ENCODE results near the gene DUOXA1.

DUOXA1 gene

DNA sequence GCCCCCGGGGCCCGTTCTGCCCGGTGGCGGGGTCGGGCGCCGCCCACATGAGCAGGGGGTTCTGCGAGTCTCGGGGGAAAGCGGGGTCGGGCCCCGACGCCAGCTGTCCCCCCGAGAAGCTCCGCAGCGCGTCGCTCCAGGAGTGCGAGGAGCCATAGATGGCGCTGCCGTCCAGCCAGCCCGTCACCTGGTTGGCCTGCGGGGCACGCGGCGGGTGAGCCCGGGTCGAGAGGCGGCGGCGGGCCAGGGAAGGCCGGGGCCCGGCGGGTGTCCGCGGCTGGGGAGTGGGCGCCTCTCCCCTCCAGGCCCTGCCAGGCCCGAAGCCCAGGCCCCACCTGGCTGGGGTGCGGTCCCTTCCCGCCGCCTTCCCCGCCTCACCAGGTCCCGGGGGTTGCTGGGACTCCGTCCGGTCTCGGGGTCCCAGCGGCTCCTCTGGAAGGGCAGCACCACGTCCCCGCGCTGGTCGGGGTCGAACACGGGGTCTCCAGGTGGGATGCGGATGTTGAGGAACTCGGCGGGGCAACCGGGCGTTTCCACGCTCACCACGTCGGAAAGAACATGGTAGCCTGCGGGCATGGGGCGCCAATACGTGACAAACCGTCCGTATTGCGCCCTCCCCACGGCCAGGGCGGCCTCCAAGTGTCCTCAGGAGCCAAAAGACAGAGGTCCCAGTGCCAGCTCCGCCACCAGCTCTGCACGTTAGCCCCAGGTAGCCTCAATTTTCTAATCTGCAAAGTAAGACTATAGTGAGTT, 18.1 kb downstream of the DUOXA1 start (continued):
- no peak for TF ChIP-seq ZNF585B (tag by site-specific recombination; IDR thresholded peaks at IDR 0.05)

GRCh38 chr15:45110256-45110820, 19.3 kb downstream of the DUOXA1 start:
- no peaks in the 10 kb centered on the region for H3K36me3 ChIP-seq (ENCODE audit: control insufficient read depth in 2 of 2, insufficient read depth in 1 of 2, low read length in 2 of 2)
- H3K4me1 ChIP-seq (ENCODE audit: control insufficient read depth, insufficient read depth, low read length) = no peaks in the 10 kb centered on the region
- H3K27ac ChIP-seq (ENCODE audit: extremely low read depth, low read depth, low read length) = no peak overlapping the region
- ChIA-PET CTCF (interaction anchor here (0.7 to 1.7 kb wide), 2 partner anchors 8 to 102 kb away, joined by 3 to 8 read pairs; no protein-coding TSS in a partner anchor), POLR2A (no interaction called here)
- no peak for TF ChIP-seq ZNF701 (tag by site-specific recombination; IDR thresholded peaks at IDR 0.05)
- no peak for TF ChIP-seq ZNF600 (tag by site-specific recombination; IDR thresholded peaks at IDR 0.05)
- H3K9me3 ChIP-seq (ENCODE audit: control insufficient read depth, insufficient read depth, low read depth, low read length) = no peaks in the 10 kb centered on the region
- H3K4me3 ChIP-seq (ENCODE audit: low read depth, low read length) = no peak overlapping the region

- no peak overlapping the region for H3K4me3 ChIP-seq (ENCODE audit: low read depth, low read length)
- H3K36me3 ChIP-seq (ENCODE audit: control insufficient read depth in 2 of 2, insufficient read depth in 1 of 2, low read length in 2 of 2) = no peaks in the 10 kb centered on the region
- H3K4me1 ChIP-seq (ENCODE audit: control insufficient read depth, insufficient read depth, low read length) = no peaks in the 10 kb centered on the region
- CTCF ChIA-PET = no interaction called here
- TF ChIP-seq ZNF510 (tag by site-specific recombination; IDR thresholded peaks at IDR 0.05; ENCODE audit: insufficient replicate concordance) (no peak), ZNF214 (tag by site-specific recombination; IDR thresholded peaks at IDR 0.05; ENCODE audit: borderline replicate concordance) (no peak)
- POLR2A ChIA-PET = no interaction called here
- no peaks in the 10 kb centered on the region for H3K9me3 ChIP-seq (ENCODE audit: control insufficient read depth, insufficient read depth, low read depth, low read length)
- no peak overlapping the region for H3K27ac ChIP-seq (ENCODE audit: extremely low read depth, low read depth, low read length)
These were observed 21.6 kb downstream of the DUOXA1 start for GRCh38 chr15:45107941-45108630.

- Histone ChIP-seq H3K4me3 (ENCODE audit: low read depth, low read length) (no peak overlapping the region), H3K36me3 (ENCODE audit: control insufficient read depth in 2 of 2, insufficient read depth in 1 of 2, low read length in 2 of 2) (no peaks in the 10 kb centered on the region), H3K27ac (ENCODE audit: extremely low read depth, low read depth, low read length) (no peak overlapping the region), H3K9me3 (ENCODE audit: control insufficient read depth, insufficient read depth, low read depth, low read length) (no peaks in the 10 kb centered on the region), H3K4me1 (ENCODE audit: control insufficient read depth, insufficient read depth, low read length) (no peaks in the 10 kb centered on the region)
- ChIA-PET CTCF (interaction anchor here (1.6 kb wide), 1 partner anchor 12 kb away, joined by 9 read pairs; no protein-coding TSS in a partner anchor), POLR2A (no interaction called here)
- TF ChIP-seq OVOL3 (tag by site-specific recombination; IDR thresholded peaks at IDR 0.05) (no peak), ZNF544 (tag by site-specific recombination; IDR thresholded peaks at IDR 0.05) (no peak), ZNF404 (tag by site-specific recombination; IDR thresholded peaks at IDR 0.05) (no peak), ZNF26 (tag by site-specific recombination; IDR thresholded peaks at IDR 0.05) (no peak)
- TF ChIP-seq, protein P1, sequence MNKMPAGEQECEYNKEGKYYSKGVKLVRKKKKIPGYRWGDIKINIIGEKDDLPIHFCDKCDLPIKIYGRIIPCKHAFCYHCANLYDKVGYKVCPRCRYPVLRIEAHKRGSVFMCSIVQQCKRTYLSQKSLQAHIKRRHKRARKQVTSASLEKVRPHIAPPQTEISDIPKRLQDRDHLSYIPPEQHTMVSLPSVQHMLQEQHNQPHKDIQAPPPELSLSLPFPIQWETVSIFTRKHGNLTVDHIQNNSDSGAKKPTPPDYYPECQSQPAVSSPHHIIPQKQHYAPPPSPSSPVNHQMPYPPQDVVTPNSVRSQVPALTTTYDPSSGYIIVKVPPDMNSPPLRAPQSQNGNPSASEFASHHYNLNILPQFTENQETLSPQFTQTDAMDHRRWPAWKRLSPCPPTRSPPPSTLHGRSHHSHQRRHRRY (tag by site-specific recombination; IDR thresholded peaks at IDR 0.05) = no peak
These were observed 23.5 kb downstream of the DUOXA1 start for GRCh38 chr15:45106002-45106790.

Data from HEK293 (cell line).